Measurements from ENCODE around the gene DNAH8.

GRCh38 chr6:39055661-39056060 lies 340.6 kb downstream of the DNAH8 start:
- TF ChIP-seq, protein P1, sequence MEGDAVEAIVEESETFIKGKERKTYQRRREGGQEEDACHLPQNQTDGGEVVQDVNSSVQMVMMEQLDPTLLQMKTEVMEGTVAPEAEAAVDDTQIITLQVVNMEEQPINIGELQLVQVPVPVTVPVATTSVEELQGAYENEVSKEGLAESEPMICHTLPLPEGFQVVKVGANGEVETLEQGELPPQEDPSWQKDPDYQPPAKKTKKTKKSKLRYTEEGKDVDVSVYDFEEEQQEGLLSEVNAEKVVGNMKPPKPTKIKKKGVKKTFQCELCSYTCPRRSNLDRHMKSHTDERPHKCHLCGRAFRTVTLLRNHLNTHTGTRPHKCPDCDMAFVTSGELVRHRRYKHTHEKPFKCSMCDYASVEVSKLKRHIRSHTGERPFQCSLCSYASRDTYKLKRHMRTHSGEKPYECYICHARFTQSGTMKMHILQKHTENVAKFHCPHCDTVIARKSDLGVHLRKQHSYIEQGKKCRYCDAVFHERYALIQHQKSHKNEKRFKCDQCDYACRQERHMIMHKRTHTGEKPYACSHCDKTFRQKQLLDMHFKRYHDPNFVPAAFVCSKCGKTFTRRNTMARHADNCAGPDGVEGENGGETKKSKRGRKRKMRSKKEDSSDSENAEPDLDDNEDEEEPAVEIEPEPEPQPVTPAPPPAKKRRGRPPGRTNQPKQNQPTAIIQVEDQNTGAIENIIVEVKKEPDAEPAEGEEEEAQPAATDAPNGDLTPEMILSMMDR (IDR thresholded peaks at IDR 0.05): no peak
- TF ChIP-seq POLR2A (IDR thresholded peaks at IDR 0.05): no peak
- no peak for TF ChIP-seq EP300 (IDR thresholded peaks at IDR 0.05)

All from sigmoid colon (tissue), 4 donors.